HUES48 (cell line): ENCODE measurements around the gene MRPL12.

ENCODE experiments used
- H3K27ac ChIP-seq: one replicate; pipeline ENCODE4 v1.7.0; 2013; ENCODE audit warnings: low read depth, low read length, inconsistent platforms
- H3K27me3 ChIP-seq: 2 replicates; pipeline ENCODE4 v1.6.1; 2013; ENCODE audit warnings: mild to moderate bottlenecking, low read length; ENCODE audit not compliant: control insufficient read depth, insufficient read depth
- H3K36me3 ChIP-seq: 2 replicates; pipeline ENCODE4 v1.6.1; 2013; ENCODE audit warnings: low read length; ENCODE audit not compliant: control insufficient read depth, insufficient read depth
- H3K4me1 ChIP-seq: 2 replicates; pipeline ENCODE4 v1.6.1; 2013; ENCODE audit warnings: mild to moderate bottlenecking, low read length; ENCODE audit not compliant: control insufficient read depth, insufficient read depth
- H3K4me3 ChIP-seq: 2 replicates; pipeline ENCODE4 v1.5.1; 2013; ENCODE audit warnings: mild to moderate bottlenecking, low read depth, low read length
- H3K9ac ChIP-seq: 2 replicates; pipeline ENCODE4 v1.6.1; 2013; ENCODE audit warnings: mild to moderate bottlenecking, low read depth, low read length, moderate library complexity
- H3K9me3 ChIP-seq: 2 replicates; pipeline ENCODE4 v1.6.1; 2013; ENCODE audit warnings: low read length; ENCODE audit not compliant: control insufficient read depth, insufficient read depth

MRPL12 gene

DNA sequence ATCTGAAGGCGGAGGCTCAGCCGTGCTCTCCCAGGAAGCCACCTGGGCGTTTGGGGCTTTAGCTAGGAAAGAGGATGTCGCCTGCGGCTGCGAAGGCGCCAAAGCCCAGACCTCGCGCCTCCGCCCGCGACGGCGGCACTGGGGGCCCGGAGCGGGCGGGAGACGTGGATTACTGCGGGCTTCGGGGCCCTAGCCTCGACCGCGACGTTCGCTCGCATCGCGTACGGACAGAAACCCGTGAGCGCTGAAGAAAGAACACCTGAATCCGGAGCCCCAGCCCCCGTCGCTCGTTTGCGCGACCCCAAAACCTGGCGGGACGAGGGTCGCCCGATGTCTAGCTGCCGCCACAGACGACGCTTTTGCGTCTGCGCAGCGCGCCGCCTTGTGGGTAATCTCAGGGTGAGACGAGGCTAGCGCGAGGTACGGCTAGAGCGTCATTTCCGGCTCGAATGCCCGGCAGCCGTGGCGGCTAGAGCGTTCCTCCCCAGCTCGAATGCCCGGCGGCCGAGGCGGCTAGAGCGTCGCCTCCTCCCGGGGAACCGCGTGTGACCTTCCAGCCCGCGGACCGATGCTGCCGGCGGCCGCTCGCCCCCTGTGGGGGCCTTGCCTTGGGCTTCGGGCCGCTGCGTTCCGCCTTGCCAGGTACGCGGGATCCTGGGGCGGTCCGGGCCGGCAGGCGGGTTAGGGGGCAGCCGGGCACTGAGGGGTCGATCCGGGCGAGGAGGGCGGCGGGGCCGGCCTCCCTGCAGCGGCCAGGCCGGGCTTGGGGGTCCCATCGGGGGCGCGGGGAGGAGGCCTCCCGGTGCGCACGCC, at the start of gene MRPL12:
MRPL12 (plus strand) TSS at position 434 of the 813 bp plus-strand sequence; CDS start at position 569, 135 bp downstream.
- Histone ChIP-seq H3K27ac (peak within 1 kb of the TSS; percentile 92), H3K4me1 (no peaks in the 10 kb centered on the region), H3K9me3 (no peaks in the 10 kb centered on the region), H3K36me3 (peaks cover 61% of the 10 kb centered on the region), H3K27me3 (no peaks in the 10 kb centered on the region), H3K9ac (peak within 1 kb of the TSS; percentile 91), H3K4me3 (peak within 1 kb of the TSS; percentile 93)

DNA sequence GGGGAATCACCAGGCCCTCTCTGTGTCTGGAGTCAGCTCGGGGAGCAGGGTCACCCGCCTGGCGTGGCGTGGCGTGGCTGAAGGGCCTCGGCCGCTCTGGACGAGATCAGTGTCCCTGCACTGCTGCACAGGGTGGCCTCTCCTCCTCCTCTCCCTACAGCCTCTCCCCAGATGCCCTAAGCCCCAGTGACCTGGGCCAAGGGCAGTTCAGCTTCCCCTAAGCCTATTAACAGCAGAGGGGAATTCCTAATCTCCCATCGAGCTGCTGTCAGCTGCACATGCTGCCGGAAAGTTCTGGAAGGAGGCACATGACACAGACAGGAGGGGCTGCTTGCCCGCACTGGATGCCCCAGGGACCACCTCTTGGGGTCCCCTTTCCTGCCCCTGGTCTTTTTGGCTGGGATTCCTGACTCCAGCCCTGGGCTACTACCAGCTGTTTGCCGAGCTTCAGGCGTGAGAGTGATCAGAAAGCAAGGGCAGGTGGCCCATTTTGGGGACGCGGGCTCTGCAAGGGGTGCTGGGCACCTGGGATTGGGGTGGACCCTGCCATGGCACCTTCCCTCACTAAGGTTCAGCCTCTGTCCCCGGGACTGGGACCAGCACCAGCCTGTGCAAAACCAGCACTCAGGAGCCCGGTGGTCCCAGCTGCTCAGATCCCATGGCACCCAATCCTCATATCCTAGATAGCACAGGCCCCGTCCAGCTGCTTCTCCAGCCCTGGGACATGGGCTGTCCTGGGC, 47.6 kb upstream of the MRPL12 start:
- H3K36me3 ChIP-seq = no peaks in the 10 kb centered on the region
- peaks cover 7% of the 10 kb centered on the region for H3K4me1 ChIP-seq
- H3K27me3 ChIP-seq = no peaks in the 10 kb centered on the region
- no peak overlapping the region for H3K4me3 ChIP-seq
- no peaks in the 10 kb centered on the region for H3K9me3 ChIP-seq
- H3K9ac ChIP-seq = no peak overlapping the region
- H3K27ac ChIP-seq = no peak overlapping the region

DNA sequence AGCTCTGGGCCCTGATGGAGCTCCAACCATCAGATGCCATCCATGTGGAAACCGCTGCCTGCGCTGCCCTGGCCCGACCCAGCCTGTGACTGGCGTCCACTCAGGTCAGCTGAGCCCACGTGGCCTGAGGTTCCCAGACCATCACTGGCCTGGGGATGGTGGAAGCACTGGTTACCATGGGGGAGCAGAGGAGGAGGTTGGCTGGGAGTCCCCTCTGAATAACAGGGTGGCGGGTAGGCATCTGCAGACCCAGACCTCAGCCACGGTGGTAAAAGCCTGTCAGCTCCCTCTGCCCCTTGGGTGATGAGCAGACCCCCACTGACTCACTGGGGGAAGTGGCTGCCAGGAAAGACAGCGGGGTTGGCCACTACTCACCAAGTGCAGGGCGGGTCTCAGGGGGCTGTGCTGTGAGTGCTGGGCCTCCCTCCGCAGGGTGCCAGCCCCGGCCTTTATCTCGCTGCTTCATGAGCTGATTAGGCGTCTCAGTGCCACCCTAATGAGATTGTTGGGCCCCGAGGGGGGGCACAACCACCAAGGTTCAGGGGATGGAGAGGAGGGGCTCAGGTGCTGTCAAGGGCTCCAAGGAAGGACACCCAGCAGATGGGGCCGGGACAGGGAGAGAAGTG, 46.9 kb upstream of the MRPL12 start, which contains the start of gene PDE6G:
PDE6G (minus strand) TSS at position 425 of the 626 bp plus-strand sequence. CDS start 3,237 bp downstream, outside the sequence.
- H3K36me3 ChIP-seq = no peaks in the 10 kb centered on the region
- H3K4me1 ChIP-seq = peaks cover 7% of the 10 kb centered on the region
- H3K9ac ChIP-seq = no peak within 1 kb of the TSS
- H3K4me3 ChIP-seq = no peak within 1 kb of the TSS
- H3K9me3 ChIP-seq = no peaks in the 10 kb centered on the region
- H3K27ac ChIP-seq = no peak within 1 kb of the TSS
- H3K27me3 ChIP-seq = no peaks in the 10 kb centered on the region

DNA sequence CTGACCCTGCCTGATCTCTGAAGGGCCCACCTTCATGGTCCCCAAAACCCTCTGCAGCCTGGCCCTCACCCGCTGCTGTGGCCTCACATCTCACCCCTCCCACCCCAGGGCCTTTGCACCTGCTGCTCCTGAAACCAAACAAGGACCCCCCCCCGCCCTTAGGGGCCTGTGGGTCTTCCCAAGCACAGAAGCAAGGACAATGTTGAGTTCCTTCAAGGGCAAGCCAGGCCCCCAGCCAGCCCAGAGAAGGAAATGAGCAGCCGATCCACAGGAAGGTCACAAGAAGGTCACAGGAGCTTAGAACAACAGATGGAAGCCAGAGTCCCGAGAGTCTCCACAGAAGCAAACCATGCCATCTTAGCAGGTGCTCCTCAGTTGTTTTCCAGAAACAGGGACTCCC, 46.3 kb upstream of the MRPL12 start:
- Histone ChIP-seq H3K36me3 (no peaks in the 10 kb centered on the region), H3K27me3 (no peaks in the 10 kb centered on the region), H3K9me3 (no peaks in the 10 kb centered on the region), H3K27ac (no peak overlapping the region), H3K4me3 (no peak overlapping the region), H3K4me1 (peaks cover 7% of the 10 kb centered on the region), H3K9ac (no peak overlapping the region)

DNA sequence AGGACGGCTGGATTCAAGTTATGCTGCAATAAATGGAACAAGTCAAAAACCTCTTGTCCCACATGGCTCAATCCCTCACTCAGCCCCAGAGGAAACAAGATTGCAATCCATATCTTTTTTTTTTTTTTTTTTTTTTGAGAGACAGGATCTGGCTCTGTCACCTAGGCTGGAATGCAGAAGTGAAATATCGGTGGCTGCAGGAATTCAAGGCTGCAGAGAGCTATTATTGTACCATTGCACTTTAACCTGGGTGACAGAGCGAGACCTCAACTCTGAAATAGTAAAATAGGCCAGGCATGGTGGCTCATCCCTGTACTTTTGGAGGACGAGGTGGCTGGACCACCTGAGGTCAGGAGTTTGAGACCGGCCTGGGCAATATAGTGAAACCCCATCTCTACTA, 44.1 kb upstream of the MRPL12 start:
- H3K27ac ChIP-seq = no peak overlapping the region
- H3K4me3 ChIP-seq = no peak overlapping the region

DNA sequence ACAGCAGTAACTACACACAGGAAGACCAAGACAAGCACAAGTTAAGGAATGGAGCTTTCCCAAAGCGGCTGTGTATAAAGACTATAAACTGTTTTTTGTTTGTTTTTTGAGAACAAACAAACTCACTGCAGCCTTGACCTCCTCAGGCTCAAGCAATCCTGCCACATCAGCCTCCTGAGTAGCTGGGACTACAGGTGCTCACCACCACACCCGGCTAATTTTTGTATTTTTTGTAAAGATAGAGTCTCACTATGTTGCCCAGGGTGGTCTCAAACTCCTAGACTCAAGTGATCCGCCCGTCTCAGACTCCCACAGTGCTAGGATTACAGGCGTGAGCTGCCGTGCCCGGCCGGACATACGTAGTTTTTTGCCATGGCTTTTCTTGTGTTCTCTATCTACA, 42.7 kb upstream of the MRPL12 start:
- H3K9ac ChIP-seq = no peak overlapping the region
- peaks cover 2% of the 10 kb centered on the region; the same call in 1 of the 2 replicates for H3K4me1 ChIP-seq
- H3K9me3 ChIP-seq = no peaks in the 10 kb centered on the region
- no peak overlapping the region for H3K27ac ChIP-seq
- no peak overlapping the region for H3K4me3 ChIP-seq
- H3K36me3 ChIP-seq = peaks cover 6% of the 10 kb centered on the region; the same call in 1 of the 2 replicates
- H3K27me3 ChIP-seq = no peaks in the 10 kb centered on the region

More for the DNA sequence above, 44.1 kb upstream of the MRPL12 start:
- no peaks in the 10 kb centered on the region for H3K9me3 ChIP-seq
- no peaks in the 10 kb centered on the region for H3K36me3 ChIP-seq
- no peaks in the 10 kb centered on the region for H3K27me3 ChIP-seq
- H3K9ac ChIP-seq = no peak overlapping the region
- no peaks in the 10 kb centered on the region for H3K4me1 ChIP-seq

DNA sequence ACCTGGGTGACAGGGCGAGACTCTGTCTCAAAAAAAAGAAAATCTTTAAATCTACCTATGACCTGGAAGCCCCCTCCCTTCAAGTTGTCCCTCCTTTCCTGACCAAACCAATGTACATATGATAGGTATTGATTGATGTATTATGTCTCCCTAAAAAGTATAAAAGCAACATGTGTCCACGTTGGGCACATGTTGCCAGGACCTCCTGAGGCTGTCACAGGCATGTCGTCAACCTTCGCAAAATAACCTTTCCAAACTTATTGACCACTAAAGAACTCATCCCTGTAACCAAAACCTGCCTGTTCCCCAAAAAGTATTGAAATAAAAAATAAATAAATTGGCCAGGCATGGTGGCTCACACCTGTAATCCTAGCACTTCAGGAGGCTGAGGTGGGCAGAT, 41.2 kb upstream of the MRPL12 start:
- H3K9ac ChIP-seq = no peak overlapping the region
- H3K27me3 ChIP-seq = no peaks in the 10 kb centered on the region
- H3K9me3 ChIP-seq = no peaks in the 10 kb centered on the region
- no peak overlapping the region for H3K4me3 ChIP-seq
- peaks cover 6% of the 10 kb centered on the region; the same call in 1 of the 2 replicates for H3K36me3 ChIP-seq
- H3K27ac ChIP-seq = no peak overlapping the region
- H3K4me1 ChIP-seq = peaks cover 5% of the 10 kb centered on the region; the same call in 1 of the 2 replicates

DNA sequence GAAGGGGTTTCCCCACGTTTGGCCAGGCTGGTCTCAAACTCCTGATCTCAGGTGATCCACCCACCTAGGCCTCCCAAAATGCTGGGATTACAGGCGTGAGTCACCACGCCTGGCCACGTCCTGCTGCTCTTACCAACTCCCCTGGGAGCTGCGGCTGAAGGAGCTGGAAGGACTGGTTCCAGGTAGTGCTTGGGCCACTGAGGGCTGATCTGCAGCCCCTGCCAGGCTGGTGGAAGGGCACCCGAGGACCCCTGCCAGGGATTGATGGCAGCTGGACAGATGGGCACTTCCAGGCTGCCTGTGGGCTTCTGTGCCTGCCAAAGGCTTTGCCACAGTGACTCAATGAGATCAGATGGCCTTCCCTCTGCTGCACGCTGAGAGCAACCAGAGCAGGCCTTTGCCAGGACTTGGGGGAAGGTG, 39.1 kb upstream of the MRPL12 start:
- Histone ChIP-seq H3K4me3 (no peak overlapping the region), H3K9me3 (no peaks in the 10 kb centered on the region), H3K4me1 (peaks cover 5% of the 10 kb centered on the region; the same call in 1 of the 2 replicates), H3K27me3 (no peaks in the 10 kb centered on the region), H3K27ac (no peak overlapping the region), H3K36me3 (peaks cover 20% of the 10 kb centered on the region), H3K9ac (no peak overlapping the region)

DNA sequence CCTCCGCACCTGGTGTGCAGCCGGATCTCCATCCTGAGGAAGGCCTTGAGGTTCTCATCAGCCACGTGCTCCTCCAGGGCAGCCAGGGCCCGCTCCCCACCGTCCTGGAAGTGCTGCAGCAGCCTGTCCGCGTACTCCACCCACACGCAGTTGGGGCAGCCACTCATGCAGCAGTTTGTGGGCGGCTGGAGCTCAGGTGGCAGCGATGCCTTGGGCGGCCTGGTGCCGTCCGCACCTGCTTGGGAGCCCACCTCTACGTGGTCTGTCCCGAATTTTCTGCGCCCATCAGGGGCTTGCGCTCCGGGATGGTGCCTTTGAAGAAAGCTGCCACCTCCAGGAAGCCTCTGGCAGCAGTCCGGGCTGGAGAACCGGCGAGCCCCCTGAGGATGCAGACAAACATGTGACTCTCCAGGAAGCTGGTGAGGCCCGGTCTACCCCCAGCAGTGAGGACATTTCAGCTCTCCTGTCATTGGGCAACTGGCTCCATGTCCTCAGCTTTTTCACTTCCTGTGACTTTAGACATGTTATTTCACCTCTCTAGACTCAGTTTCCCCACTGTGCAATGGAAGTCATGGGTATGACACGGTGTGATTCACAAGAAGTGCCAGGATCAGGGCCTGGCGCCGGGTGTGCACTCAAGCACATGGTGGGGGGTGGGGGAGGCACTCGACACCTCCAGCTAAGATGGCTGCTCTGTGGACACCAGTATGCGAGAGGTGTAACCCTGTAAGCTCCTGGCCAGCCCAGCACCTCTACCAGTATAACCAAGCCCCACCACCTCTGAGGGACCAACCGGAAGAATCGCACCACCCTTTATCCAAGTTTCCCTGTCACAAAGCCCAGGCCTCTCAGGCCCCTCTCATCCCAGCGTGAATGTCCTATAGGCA, 37.7 kb upstream of the MRPL12 start:
- H3K36me3 ChIP-seq = peaks cover 34% of the 10 kb centered on the region
- H3K9me3 ChIP-seq = no peaks in the 10 kb centered on the region
- H3K27me3 ChIP-seq = no peaks in the 10 kb centered on the region
- H3K9ac ChIP-seq = peak overlapping the region; percentile 27; the same call in 1 of the 2 replicates
- H3K4me3 ChIP-seq = peak overlapping the region; percentile 93
- peak overlapping the region; percentile 89 for H3K27ac ChIP-seq
- H3K4me1 ChIP-seq = peaks cover 5% of the 10 kb centered on the region; the same call in 1 of the 2 replicates

DNA sequence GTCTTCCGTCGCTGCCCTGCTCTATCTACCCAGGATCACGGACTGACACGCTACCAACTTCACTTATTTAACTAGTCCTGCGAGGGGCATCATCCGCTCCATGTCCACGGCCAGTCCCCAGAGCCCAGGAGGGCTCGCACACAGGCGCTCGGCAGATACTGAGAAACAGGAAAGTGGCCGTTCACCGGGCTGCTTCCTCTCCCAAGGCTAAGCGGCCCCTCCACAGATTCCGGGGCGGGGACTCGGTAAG, 37.1 kb upstream of the MRPL12 start:
- Histone ChIP-seq H3K9ac (peak overlapping the region; percentile 27; the same call in 1 of the 2 replicates), H3K9me3 (no peaks in the 10 kb centered on the region), H3K27me3 (no peaks in the 10 kb centered on the region), H3K4me1 (peaks cover 5% of the 10 kb centered on the region; the same call in 1 of the 2 replicates), H3K27ac (peak overlapping the region; percentile 89), H3K36me3 (peaks cover 39% of the 10 kb centered on the region), H3K4me3 (peak overlapping the region; percentile 93)
